ENCODE data around the gene CENPVL2.
"Not testable (repeated sequence)": the region's sequence is repeated elsewhere in the genome, so short reads cannot be mapped to it uniquely, and the experiment has no call there.

CENPVL2 gene

GRCh38 chrX:51682720-51683062, at the start of gene CENPVL2:
CENPVL2 (minus strand) TSS chrX:51682831; CDS start chrX:51682831, 0 bp downstream.
- DNase-seq (ENCODE audit: low read depth) = not testable (repeated sequence)

GRCh38 chrX:51728202-51728601, 45.6 kb upstream of the CENPVL2 start:
- DNase-seq (ENCODE audit: low read depth) = no peak

GRCh38 chrX:51712943-51713647, 30.5 kb upstream of the CENPVL2 start:
- DNase-seq (ENCODE audit: low read depth) = not testable (repeated sequence)

GRCh38 chrX:51710277-51711164, 27.9 kb upstream of the CENPVL2 start, which contains the start of gene CENPVL1:
CENPVL1 (plus strand) TSS chrX:51710512; CDS start chrX:51710512, 0 bp downstream.
- DNase-seq (ENCODE audit: low read depth) = not testable (repeated sequence)

DNA sequence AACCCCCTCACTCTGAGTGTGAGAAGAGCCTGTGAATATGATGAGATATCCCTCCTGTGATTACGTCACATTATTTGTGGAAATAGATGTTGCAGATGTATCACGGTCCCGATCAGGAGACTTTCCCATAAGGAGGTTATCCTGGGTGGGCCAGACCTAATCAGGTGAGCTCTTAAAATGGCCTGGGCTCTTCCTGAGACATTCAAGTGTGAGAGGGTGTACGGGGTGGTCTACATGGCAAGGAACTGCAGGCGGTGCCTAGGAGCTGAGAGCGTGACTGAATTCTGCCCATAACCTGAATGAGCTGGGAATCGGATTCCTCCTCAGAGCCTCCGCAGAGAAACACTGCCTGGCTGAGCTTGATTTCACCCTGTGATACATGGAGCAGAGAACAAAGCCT, 14.8 kb upstream of the CENPVL2 start:
- no peak for DNase-seq (ENCODE audit: low read depth)

DNA sequence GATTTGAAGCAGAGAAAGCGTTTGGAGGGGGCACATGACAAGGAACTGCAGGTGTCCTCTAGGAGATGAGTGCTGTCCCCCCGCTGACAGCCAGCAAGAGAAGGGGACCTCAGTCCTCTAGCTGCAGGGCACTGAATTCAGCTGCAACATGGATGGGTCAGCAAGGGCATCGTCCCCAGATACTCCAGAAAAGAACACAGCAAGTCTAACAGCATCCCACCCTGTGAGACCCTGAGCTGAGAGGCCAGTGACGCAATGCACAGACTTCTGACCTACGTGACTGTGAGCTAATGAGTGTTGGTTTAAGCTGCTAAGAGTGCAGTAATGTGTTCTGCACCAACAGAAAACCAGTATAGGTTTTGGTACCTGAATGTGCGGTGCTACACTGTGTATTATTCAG, 11.6 kb upstream of the CENPVL2 start:
- DNase-seq (ENCODE audit: low read depth) = no peak

GRCh38 chrX:51681808-51682719, 567 bp downstream of the CENPVL2 start:
- DNase-seq (ENCODE audit: low read depth) = not testable (repeated sequence)

GRCh38 chrX:51679689-51680433, 2.8 kb downstream of the CENPVL2 start:
- not testable (repeated sequence) for DNase-seq (ENCODE audit: low read depth)

GRCh38 chrX:51665981-51666380, 16.6 kb downstream of the CENPVL2 start:
- no peak for DNase-seq (ENCODE audit: low read depth)

DNA sequence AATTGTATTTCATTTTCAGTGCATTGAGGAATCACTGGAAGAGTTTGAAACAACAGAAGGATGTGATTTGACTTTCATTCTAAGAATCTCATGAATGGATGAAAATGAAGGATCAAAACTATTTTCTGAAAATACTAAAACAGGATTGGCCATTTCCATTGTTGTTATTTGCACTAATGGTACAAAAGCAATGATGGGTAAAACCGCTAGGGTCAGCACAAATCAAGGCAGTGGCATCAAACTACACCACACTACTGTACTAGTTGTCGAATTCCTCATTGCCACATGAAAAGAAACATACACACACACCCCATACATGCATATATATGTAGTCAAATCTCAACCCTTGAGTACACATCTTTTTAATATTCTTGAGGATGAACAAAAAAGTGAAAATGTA, 39.3 kb downstream of the CENPVL2 start:
- no peak for DNase-seq (ENCODE audit: low read depth)

- DNase-seq (ENCODE audit: low read depth) = no peak
Measured at GRCh38 chrX:51641421-51642021, 41.1 kb downstream of the CENPVL2 start.

DNA sequence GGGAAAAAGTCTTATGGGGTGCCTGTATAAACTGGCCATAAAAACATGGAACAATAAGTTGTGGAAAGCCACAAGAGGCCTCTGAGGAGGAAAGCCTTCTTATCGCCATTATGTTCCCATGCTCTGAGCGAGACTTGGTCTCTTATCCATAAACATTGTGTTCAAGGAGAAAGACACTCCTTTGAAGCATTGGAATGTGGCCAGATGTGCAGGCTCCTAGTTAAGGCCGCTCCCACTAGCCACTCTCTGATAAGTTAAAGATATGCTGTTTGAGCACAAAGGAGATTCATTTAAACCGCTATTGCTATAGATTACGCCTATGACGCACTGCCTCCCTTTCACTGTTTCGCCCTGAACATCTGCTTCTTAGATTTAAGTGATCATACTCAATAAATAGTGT, 46.1 kb downstream of the CENPVL2 start:
- not testable (repeated sequence) for DNase-seq (ENCODE audit: low read depth)

All from stimulated activated CD8-positive, alpha-beta memory T cell treated with anti-CD3 and anti-CD28 coated beads, Interleukin-7, amount 100 ng/mL, for 24 hours (primary cell).